Measurements from ENCODE around the gene GOLGA7B.

Gene GOLGA7B

DNA sequence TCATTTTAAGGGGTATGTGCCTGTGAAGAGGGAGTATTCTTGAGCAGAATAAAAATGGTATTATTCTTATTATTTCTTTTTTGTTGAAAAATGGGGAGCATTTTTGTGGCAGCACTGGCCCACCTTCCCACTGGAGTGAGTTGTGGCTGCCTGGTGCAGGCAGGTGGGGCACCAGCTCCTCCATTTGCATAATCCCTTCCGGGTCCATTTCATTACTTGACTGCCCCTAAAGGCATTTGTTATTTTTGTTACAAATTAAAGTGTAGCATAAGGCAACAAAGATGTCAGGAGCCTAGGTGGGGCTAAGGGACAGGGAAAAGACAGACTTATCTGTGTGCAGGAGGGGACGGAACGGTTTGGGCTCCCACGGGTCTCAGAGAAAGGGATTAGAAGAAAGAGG lies 26.8 kb downstream of the GOLGA7B start:
- no peak overlapping the region for H3K4me3 ChIP-seq (ENCODE audit: low read length in 2 of 2)
- H3K4me1 ChIP-seq (ENCODE audit: control insufficient read depth in 2 of 2, insufficient read depth in 2 of 2, low read length in 2 of 2), result no peaks in the 10 kb centered on the region
- no peaks in the 10 kb centered on the region for H3K9me3 ChIP-seq (ENCODE audit: control insufficient read depth in 2 of 2, low read length in 2 of 2)
- H3K36me3 ChIP-seq (ENCODE audit: control insufficient read depth in 2 of 2, insufficient read depth in 2 of 2, low read length in 2 of 2), result no peaks in the 10 kb centered on the region
- no peak overlapping the region for H3K27ac ChIP-seq (ENCODE audit: low read depth in 2 of 2, low read length in 2 of 2)
- no peak overlapping the region for H3K9ac ChIP-seq (ENCODE audit: low read depth in 1 of 2, low read length in 2 of 2)
- H3K27me3 ChIP-seq (ENCODE audit: control insufficient read depth in 2 of 2, insufficient read depth in 2 of 2, low read length in 2 of 2), result peaks cover 0 to 7% of the 10 kb centered on the region in 2 donors

DNA sequence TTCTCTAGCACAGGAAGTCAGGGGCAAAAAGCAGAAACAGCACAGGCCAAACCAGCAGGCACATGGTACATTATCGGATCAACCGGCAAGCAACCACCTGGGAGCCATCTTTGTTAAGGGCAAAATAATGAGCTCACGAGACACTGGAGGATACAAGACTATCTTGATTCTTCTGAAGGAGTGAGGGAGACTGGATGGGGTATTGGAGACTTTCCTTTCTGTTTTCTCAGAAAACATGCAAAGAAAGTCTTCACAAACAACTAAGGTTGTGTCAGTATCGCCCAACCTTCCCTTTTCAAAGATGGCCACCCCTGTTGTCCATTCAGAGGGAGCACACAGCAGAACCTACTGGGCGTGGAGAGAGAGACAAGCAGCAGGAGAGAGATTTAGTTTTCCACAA lies 29.6 kb downstream of the GOLGA7B start:
- no peak overlapping the region for H3K9ac ChIP-seq (ENCODE audit: low read depth in 1 of 2, low read length in 2 of 2)
- no peaks in the 10 kb centered on the region for H3K9me3 ChIP-seq (ENCODE audit: control insufficient read depth in 2 of 2, low read length in 2 of 2)
- no peak overlapping the region for H3K4me3 ChIP-seq (ENCODE audit: low read length in 2 of 2)
- no peaks in the 10 kb centered on the region for H3K4me1 ChIP-seq (ENCODE audit: control insufficient read depth in 2 of 2, insufficient read depth in 2 of 2, low read length in 2 of 2)
- no peak overlapping the region for H3K27ac ChIP-seq (ENCODE audit: low read depth in 2 of 2, low read length in 2 of 2)
- no peaks in the 10 kb centered on the region for H3K27me3 ChIP-seq (ENCODE audit: control insufficient read depth in 2 of 2, insufficient read depth in 2 of 2, low read length in 2 of 2)
- H3K36me3 ChIP-seq (ENCODE audit: control insufficient read depth in 2 of 2, insufficient read depth in 2 of 2, low read length in 2 of 2), result no peaks in the 10 kb centered on the region

DNA sequence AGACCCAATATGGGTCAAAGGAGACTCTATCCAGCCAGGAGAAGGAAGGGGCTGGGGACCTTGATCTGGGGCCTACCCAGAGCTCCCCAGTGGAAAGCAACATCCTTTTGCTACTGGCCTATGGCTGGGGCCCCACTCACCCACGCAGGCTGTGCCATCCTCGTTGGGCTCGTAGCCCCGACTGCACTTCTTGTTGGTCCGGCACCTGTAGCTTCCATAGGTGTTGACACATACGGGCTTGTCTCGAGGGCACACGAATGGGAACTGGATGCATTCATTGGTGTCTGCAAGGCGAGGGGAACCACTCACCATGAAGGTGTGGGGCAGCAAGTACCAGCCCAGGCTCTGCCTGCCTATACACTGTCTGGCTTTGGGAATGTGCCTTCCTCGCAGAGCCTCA lies 30.5 kb downstream of the GOLGA7B start:
- H3K27ac ChIP-seq (ENCODE audit: low read depth in 2 of 2, low read length in 2 of 2), result no peak overlapping the region
- no peaks in the 10 kb centered on the region for H3K4me1 ChIP-seq (ENCODE audit: control insufficient read depth in 2 of 2, insufficient read depth in 2 of 2, low read length in 2 of 2)
- no peaks in the 10 kb centered on the region for H3K36me3 ChIP-seq (ENCODE audit: control insufficient read depth in 2 of 2, insufficient read depth in 2 of 2, low read length in 2 of 2)
- H3K9me3 ChIP-seq (ENCODE audit: control insufficient read depth in 2 of 2, low read length in 2 of 2), result no peaks in the 10 kb centered on the region
- no peak overlapping the region for H3K4me3 ChIP-seq (ENCODE audit: low read length in 2 of 2)
- H3K27me3 ChIP-seq (ENCODE audit: control insufficient read depth in 2 of 2, insufficient read depth in 2 of 2, low read length in 2 of 2), result no peaks in the 10 kb centered on the region
- no peak overlapping the region for H3K9ac ChIP-seq (ENCODE audit: low read depth in 1 of 2, low read length in 2 of 2)

DNA sequence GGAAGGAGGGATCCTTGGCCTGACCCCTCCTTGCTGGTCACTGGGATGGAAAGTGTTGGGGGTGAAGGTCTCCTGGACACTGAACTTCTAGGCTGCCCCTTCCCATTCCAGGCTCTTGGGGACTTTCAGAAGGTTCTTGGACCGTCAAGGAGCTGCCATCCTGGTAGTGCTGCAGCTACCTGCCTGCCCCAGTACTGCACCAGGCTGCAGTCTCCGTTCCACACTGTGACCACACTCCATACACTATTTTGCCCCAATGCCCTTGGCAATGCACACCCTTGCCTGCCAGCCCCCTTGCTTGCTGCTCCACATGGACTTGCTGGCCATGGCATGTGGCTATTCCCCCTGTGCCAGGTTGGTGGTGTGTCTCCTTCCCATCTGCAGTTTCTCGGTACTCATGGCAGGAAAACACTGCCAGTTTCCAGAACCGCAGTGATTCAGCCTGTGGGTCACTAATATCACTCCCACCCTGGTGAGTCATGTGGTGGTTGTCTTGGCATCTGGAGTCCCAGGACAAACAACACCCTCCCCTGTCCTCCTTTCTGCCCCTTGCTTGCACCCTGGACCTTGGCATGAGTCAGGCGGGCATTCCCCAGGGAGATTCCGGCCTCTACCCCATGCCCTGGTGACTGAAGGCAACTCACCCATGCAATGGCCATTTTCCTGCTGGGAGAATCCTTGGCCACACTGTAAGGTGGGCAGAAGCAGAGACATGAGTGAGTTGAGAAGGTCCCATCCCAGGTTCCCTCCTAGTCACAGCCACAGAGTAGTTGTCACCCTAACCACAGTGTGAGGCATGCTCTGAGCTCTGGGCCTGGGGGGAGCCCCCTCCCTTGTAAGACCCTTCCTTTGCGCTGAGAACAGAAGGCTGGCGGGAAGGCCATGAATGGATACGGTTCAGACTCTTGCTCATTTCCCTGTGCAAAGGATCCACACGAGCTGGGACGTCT lies 32.8 kb downstream of the GOLGA7B start:
- H3K9ac ChIP-seq (ENCODE audit: low read depth in 1 of 2, low read length in 2 of 2), result no peak overlapping the region
- no peaks in the 10 kb centered on the region for H3K4me1 ChIP-seq (ENCODE audit: control insufficient read depth in 2 of 2, insufficient read depth in 2 of 2, low read length in 2 of 2)
- H3K4me3 ChIP-seq (ENCODE audit: low read length in 2 of 2), result no peak overlapping the region
- H3K9me3 ChIP-seq (ENCODE audit: control insufficient read depth in 2 of 2, low read length in 2 of 2), result no peaks in the 10 kb centered on the region
- no peaks in the 10 kb centered on the region for H3K27me3 ChIP-seq (ENCODE audit: control insufficient read depth in 2 of 2, insufficient read depth in 2 of 2, low read length in 2 of 2)
- no peaks in the 10 kb centered on the region for H3K36me3 ChIP-seq (ENCODE audit: control insufficient read depth in 2 of 2, insufficient read depth in 2 of 2, low read length in 2 of 2)
- no peak overlapping the region for H3K27ac ChIP-seq (ENCODE audit: low read depth in 2 of 2, low read length in 2 of 2)

DNA sequence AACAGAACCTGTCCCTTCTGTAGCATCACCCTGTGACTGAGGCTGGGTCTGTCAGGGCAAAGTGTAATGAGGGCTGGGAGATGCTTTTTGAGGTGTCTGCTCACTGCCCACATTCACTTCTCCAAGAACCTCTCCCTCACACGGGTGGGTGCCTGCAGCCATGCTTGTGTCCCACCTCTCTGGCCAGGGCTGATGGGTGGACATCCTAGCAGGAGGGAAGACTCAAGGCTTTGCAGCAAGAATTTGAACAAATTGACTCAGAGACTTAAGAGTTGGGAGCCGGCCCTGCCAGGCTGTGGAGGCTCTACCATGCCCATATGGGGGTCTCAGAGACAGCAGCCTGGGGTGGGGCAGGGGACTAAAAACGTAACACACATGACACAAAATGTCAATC lies 33.4 kb downstream of the GOLGA7B start:
- Histone ChIP-seq H3K9me3 (ENCODE audit: control insufficient read depth in 2 of 2, low read length in 2 of 2) (no peaks in the 10 kb centered on the region), H3K4me3 (ENCODE audit: low read length in 2 of 2) (no peak overlapping the region), H3K4me1 (ENCODE audit: control insufficient read depth in 2 of 2, insufficient read depth in 2 of 2, low read length in 2 of 2) (no peaks in the 10 kb centered on the region), H3K9ac (ENCODE audit: low read depth in 1 of 2, low read length in 2 of 2) (no peak overlapping the region), H3K27ac (ENCODE audit: low read depth in 2 of 2, low read length in 2 of 2) (no peak overlapping the region), H3K36me3 (ENCODE audit: control insufficient read depth in 2 of 2, insufficient read depth in 2 of 2, low read length in 2 of 2) (no peaks in the 10 kb centered on the region), H3K27me3 (ENCODE audit: control insufficient read depth in 2 of 2, insufficient read depth in 2 of 2, low read length in 2 of 2) (no peaks in the 10 kb centered on the region)

DNA sequence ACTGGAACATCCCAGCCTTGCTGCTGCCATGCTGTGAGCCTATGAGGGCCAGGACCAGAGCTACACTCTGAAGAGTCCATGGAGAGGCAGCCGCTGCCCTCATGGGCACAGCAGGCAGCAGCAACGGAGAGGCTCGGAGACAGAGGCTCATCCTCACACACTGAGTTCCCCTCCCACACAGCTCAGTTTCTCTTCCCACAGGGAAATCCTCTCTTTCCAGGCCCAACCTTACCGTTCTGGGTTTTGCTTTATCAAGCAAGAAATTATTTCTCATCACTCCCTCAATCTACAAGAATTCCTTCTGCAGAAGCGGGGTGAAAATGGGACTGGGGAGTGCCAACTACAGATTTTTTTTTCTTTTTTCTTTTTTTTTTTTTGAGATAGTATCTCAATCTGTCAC lies 36.6 kb downstream of the GOLGA7B start:
- peaks cover 0 to 2% of the 10 kb centered on the region in 2 donors for H3K27me3 ChIP-seq (ENCODE audit: control insufficient read depth in 2 of 2, insufficient read depth in 2 of 2, low read length in 2 of 2)
- no peaks in the 10 kb centered on the region for H3K9me3 ChIP-seq (ENCODE audit: control insufficient read depth in 2 of 2, low read length in 2 of 2)
- no peaks in the 10 kb centered on the region for H3K36me3 ChIP-seq (ENCODE audit: control insufficient read depth in 2 of 2, insufficient read depth in 2 of 2, low read length in 2 of 2)
- H3K9ac ChIP-seq (ENCODE audit: low read depth in 1 of 2, low read length in 2 of 2), result no peak overlapping the region
- no peaks in the 10 kb centered on the region for H3K4me1 ChIP-seq (ENCODE audit: control insufficient read depth in 2 of 2, insufficient read depth in 2 of 2, low read length in 2 of 2)
- no peak overlapping the region for H3K27ac ChIP-seq (ENCODE audit: low read depth in 2 of 2, low read length in 2 of 2)
- no peak overlapping the region for H3K4me3 ChIP-seq (ENCODE audit: low read length in 2 of 2)

DNA sequence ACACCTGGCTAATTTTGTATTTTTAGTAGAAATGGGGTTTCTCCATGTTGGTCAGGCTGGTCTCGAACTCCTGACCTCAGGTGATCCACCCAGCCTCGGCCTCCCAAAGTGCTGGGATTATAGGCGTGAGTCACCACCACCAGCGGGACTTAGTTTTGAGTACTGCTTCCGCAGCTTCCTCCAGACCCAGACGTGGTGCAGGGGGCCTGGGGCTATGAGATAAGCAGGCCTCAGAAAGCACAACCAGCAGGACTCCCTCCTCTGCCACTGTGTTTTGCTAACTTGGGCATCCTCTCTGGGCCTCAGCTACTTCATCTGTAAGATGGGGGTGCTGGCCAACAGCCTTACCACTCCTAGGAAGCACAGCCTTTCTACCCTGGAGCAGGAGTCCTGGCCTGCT lies 37.8 kb downstream of the GOLGA7B start:
- H3K36me3 ChIP-seq (ENCODE audit: control insufficient read depth in 2 of 2, insufficient read depth in 2 of 2, low read length in 2 of 2), result no peaks in the 10 kb centered on the region
- peaks cover 0 to 2% of the 10 kb centered on the region in 2 donors for H3K27me3 ChIP-seq (ENCODE audit: control insufficient read depth in 2 of 2, insufficient read depth in 2 of 2, low read length in 2 of 2)
- no peaks in the 10 kb centered on the region for H3K4me1 ChIP-seq (ENCODE audit: control insufficient read depth in 2 of 2, insufficient read depth in 2 of 2, low read length in 2 of 2)
- H3K4me3 ChIP-seq (ENCODE audit: low read length in 2 of 2), result no peak overlapping the region
- no peak overlapping the region for H3K9ac ChIP-seq (ENCODE audit: low read depth in 1 of 2, low read length in 2 of 2)
- H3K9me3 ChIP-seq (ENCODE audit: control insufficient read depth in 2 of 2, low read length in 2 of 2), result no peaks in the 10 kb centered on the region
- H3K27ac ChIP-seq (ENCODE audit: low read depth in 2 of 2, low read length in 2 of 2), result no peak overlapping the region

DNA sequence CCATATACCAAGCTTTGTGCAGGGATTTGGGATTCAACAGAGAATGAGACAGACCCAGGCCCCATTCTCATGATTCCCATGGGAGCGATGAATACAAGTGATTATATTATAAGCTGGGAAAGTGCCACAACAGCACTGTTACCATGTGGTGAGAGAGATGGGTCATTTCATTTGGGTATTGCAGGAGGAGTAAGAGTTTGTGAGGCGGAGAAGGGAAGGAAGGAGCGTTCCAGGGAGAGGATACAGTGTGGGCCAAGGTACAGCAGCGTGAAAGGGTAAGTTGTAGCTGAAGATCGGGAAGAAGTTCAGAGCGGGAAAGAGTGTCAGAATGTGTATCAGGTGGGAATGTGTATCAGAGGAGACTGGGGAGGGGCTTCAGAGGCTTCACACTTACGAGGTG lies 38.5 kb downstream of the GOLGA7B start:
- H3K4me1 ChIP-seq (ENCODE audit: control insufficient read depth in 2 of 2, insufficient read depth in 2 of 2, low read length in 2 of 2), result no peaks in the 10 kb centered on the region
- H3K36me3 ChIP-seq (ENCODE audit: control insufficient read depth in 2 of 2, insufficient read depth in 2 of 2, low read length in 2 of 2), result no peaks in the 10 kb centered on the region
- H3K27me3 ChIP-seq (ENCODE audit: control insufficient read depth in 2 of 2, insufficient read depth in 2 of 2, low read length in 2 of 2), result peaks cover 0 to 2% of the 10 kb centered on the region in 2 donors
- H3K4me3 ChIP-seq (ENCODE audit: low read length in 2 of 2), result no peak overlapping the region
- H3K27ac ChIP-seq (ENCODE audit: low read depth in 2 of 2, low read length in 2 of 2), result no peak overlapping the region
- no peak overlapping the region for H3K9ac ChIP-seq (ENCODE audit: low read depth in 1 of 2, low read length in 2 of 2)
- H3K9me3 ChIP-seq (ENCODE audit: control insufficient read depth in 2 of 2, low read length in 2 of 2), result no peaks in the 10 kb centered on the region

DNA sequence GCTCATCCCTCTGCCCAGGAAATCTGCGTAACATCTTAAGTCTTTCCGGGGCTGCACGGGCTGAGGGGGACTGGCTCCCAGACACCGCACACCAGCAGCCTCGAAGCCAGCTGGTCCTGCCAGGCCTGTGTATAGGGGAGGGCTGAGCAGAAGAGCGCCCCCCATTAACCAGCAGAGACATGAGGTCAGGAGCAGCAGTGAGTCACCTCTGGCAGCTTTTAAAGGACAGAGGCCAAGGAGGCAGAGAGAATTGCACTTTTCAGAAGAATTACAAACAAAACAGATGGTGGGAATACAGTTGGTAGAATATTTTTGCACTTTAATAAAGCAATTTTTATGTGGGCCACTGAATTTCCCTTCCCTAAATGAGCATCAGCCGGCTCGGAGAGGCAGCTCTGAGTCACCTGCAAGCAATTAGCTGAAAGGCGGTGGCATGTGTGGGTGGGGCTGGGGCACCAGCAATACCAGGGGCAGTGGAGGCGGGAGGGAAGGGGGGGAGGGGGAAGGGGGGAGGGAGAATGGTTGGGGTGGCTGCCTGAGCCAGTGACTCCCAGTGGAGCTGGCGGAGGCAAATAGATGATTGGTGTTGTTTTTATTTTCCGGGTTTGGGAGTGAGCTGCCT lies 39.1 kb downstream of the GOLGA7B start:
- no peak overlapping the region for H3K9ac ChIP-seq (ENCODE audit: low read depth in 1 of 2, low read length in 2 of 2)
- no peak overlapping the region for H3K27ac ChIP-seq (ENCODE audit: low read depth in 2 of 2, low read length in 2 of 2)
- H3K4me1 ChIP-seq (ENCODE audit: control insufficient read depth in 2 of 2, insufficient read depth in 2 of 2, low read length in 2 of 2), result no peaks in the 10 kb centered on the region
- H3K36me3 ChIP-seq (ENCODE audit: control insufficient read depth in 2 of 2, insufficient read depth in 2 of 2, low read length in 2 of 2), result no peaks in the 10 kb centered on the region
- H3K27me3 ChIP-seq (ENCODE audit: control insufficient read depth in 2 of 2, insufficient read depth in 2 of 2, low read length in 2 of 2), result peaks cover 0 to 2% of the 10 kb centered on the region in 2 donors
- H3K9me3 ChIP-seq (ENCODE audit: control insufficient read depth in 2 of 2, low read length in 2 of 2), result no peaks in the 10 kb centered on the region
- H3K4me3 ChIP-seq (ENCODE audit: low read length in 2 of 2), result no peak overlapping the region

DNA sequence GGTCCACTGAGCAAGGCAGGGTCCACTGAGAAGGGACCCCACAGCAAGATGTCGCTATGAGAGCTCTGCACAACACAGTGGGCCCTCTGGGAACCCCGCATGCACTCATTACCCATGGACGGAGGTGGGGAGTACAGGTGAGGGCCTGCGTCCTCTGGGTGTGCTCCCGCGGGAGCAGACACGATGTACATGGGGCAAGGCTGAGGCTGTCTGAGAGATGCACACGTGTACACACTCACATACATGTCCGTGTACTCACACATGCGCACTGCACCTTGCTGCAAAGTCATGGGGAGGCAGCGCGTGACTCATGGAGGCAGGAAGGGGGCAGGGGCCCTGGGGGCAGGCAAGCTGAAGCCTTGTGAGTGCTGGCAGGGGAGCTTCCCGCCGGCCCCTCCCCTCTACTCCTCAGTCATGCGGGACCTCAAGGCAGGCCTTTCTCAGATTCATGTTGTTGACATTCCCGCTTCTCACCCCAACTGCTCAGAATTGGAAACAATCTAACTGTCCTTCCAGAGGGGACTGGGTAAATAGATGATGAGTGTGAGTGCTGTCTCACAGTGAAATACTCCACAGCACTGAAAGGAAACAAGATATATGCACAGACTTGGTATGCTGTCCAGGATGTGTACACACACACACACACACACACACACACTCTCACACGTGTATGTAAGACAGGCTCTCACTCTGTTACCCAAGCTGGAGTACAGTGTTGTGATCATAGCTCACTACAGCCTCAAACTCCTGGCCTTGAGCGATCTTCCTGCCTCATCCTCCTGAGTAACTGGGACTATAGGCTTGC lies 40.0 kb downstream of the GOLGA7B start:
- Histone ChIP-seq H3K9me3 (ENCODE audit: control insufficient read depth in 2 of 2, low read length in 2 of 2) (no peaks in the 10 kb centered on the region), H3K4me1 (ENCODE audit: control insufficient read depth in 2 of 2, insufficient read depth in 2 of 2, low read length in 2 of 2) (no peaks in the 10 kb centered on the region), H3K27me3 (ENCODE audit: control insufficient read depth in 2 of 2, insufficient read depth in 2 of 2, low read length in 2 of 2) (peaks cover 0 to 2% of the 10 kb centered on the region in 2 donors), H3K36me3 (ENCODE audit: control insufficient read depth in 2 of 2, insufficient read depth in 2 of 2, low read length in 2 of 2) (no peaks in the 10 kb centered on the region), H3K27ac (ENCODE audit: low read depth in 2 of 2, low read length in 2 of 2) (no peak overlapping the region), H3K4me3 (ENCODE audit: low read length in 2 of 2) (no peak overlapping the region), H3K9ac (ENCODE audit: low read depth in 1 of 2, low read length in 2 of 2) (no peak overlapping the region)
